GM23248 (cell line): ENCODE measurements around the gene DSG3. TPM values are rescaled to one million over a fixed set of nuclear protein-coding genes. Genes with fewer than 3 reads are reported as not detected.

Experiments used
- DNase-seq: peaks from one replicate; pipeline ENCODE4 v3.0.0-alpha.2; 2015
- H2AFZ ChIP-seq: fragments of 200-600 bp; sonication (generic); 2 replicates; pipeline ENCODE4 v1.6.1; 2016; ENCODE audit warnings: antibody characterized with exemption
- H3F3A ChIP-seq: fragments of 200-600 bp; sonication (generic); 2 replicates; pipeline ENCODE4 v1.6.1; 2016; ENCODE audit warnings: mild to moderate bottlenecking, antibody characterized with exemption, mixed run types; ENCODE audit not compliant: insufficient read depth
- H3K27ac ChIP-seq: fragments of 200-600 bp; sonication (generic); 2 replicates; pipeline ENCODE4 v1.5.1; 2016; ENCODE audit warnings: mild to moderate bottlenecking
- H3K27me3 ChIP-seq: fragments of 200-600 bp; sonication (generic); replicated peaks from 2 replicates; pipeline ENCODE4 v1.6.1; 2016; ENCODE audit warnings: mild to moderate bottlenecking; ENCODE audit not compliant: insufficient read depth
- H3K36me3 ChIP-seq: fragments of 200-600 bp; sonication (generic); 2 replicates; pipeline ENCODE4 v1.6.1; 2016; ENCODE audit warnings: low read depth, mild to moderate bottlenecking
- H3K4me1 ChIP-seq: fragments of 200-600 bp; sonication (generic); 2 replicates; pipeline ENCODE4 v1.6.1; 2016; ENCODE audit warnings: mild to moderate bottlenecking; ENCODE audit not compliant: insufficient read depth
- H3K4me2 ChIP-seq: fragments of 200-600 bp; sonication (generic); one replicate; pipeline ENCODE4 v1.6.1; 2016; ENCODE audit warnings: mild to moderate bottlenecking; ENCODE audit not compliant: unreplicated experiment
- H3K4me3 ChIP-seq: fragments of 200-600 bp; sonication (generic); 2 replicates; pipeline ENCODE4 v1.5.1; 2016; ENCODE audit warnings: mild to moderate bottlenecking
- H3K79me2 ChIP-seq: fragments of 200-600 bp; sonication (generic); 2 replicates; pipeline ENCODE4 v1.6.1; 2016; ENCODE audit warnings: mild to moderate bottlenecking; ENCODE audit not compliant: insufficient read depth
- H3K9ac ChIP-seq: fragments of 200-600 bp; sonication (generic); 2 replicates; pipeline ENCODE4 v1.6.1; 2016; ENCODE audit warnings: mild to moderate bottlenecking
- H3K9me2 ChIP-seq: fragments of 200-600 bp; sonication (generic); 2 replicates; pipeline ENCODE4 v1.6.1; 2016; ENCODE audit warnings: mixed run types, mild to moderate bottlenecking, moderate library complexity; ENCODE audit not compliant: insufficient read depth
- H3K9me3 ChIP-seq: fragments of 200-600 bp; sonication (generic); one replicate; pipeline ENCODE4 v1.6.1; 2017; ENCODE audit warnings: low read depth
- H4K20me1 ChIP-seq: fragments of 200-600 bp; sonication (generic); 2 replicates; pipeline ENCODE4 v1.6.0; 2016; ENCODE audit not compliant: insufficient read depth
- EZH2 ChIP-seq: fragments of 200-600 bp; sonication (generic); IDR thresholded peaks from 2 replicates; pipeline ENCODE4 v1.6.1; 2018; ENCODE audit warnings: antibody characterized with exemption, mild to moderate bottlenecking; ENCODE audit not compliant: insufficient read depth, poor library complexity, severe bottlenecking
- EZH2phosphoT487 ChIP-seq: fragments of 200-600 bp; sonication (generic); IDR thresholded peaks from 2 replicates; pipeline ENCODE4 v1.6.1; 2018; ENCODE audit warnings: antibody characterized with exemption, moderate library complexity, mild to moderate bottlenecking, low read depth; ENCODE audit not compliant: insufficient read depth
- WGBS, 2 experiments: methylation state at CpG; one replicate each; pipeline ENCODE4 v1.1.6; 2015 to 2017; ENCODE audit warnings: low lambda C conversion rate in 2 of 2, low coverage in 1 of 2; ENCODE audit errors: missing lambda C conversion rate in 2 of 2; 5-methylcytosine and 5-hydroxymethylcytosine counted together
- in situ Hi-C: fragments of 300-500 bp; cut with MboI; formaldehyde crosslinking; loops from 2 replicates; pipeline ENCODE4 v1.15.0; 2020
- polyA plus RNA-seq: library from polyadenylated mRNA; unstranded; fragments of >200 nt; fragmentation: Nextera tagmentation; extraction: Ambion mirVana; gene quantifications from 2 replicates; pipeline ENCODE4 v1.2.1, GENCODE V29; 2016
- total RNA-seq: library from RNA; depleted of rRNA; stranded (reverse); fragments of >200 nt; shearing (Covaris generic); gene quantifications from 2 replicates; pipeline ENCODE4 v1.2.3, GENCODE V29; 2014

DSG3 gene
- total and polyA plus RNA-seq, 2 experiments from 2014 or later, result not detected

DNA sequence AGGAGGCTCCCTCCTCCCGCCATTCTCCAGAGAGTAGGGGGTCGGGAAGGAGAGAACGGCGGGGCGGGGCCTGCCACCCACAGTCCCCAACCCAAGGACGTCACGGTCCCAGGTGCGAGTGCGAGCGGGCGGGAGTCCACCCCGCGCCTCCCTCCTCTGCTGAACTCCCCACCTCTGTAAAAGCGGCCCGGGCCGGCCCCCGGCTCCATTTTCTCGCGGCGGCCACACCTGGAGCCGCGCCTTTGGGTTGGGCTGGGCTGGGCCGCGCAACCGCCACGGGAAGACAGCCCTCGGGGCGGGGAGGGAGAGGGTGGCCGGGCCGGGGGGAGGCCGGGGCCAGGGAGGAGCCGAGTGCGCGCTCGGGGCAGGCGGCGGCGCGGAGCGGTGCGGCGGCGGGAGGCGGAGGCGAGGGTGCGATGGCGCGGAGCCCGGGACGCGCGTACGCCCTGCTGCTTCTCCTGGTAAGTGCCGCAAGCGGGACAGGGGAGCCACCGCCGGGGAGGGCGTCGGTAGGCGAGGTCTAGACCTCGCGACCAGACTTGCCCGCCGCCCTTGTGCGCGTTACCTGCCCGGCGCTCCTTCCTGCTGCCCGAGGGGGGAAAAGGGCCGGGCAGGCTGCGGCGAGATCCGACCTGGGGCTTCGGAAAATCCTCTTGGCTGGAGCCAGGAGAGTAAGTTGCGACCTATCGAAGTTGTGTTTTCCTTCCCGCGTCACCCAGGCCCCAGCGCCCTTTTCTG, 50.5 kb downstream of the DSG3 start, which contains the start of gene DSG2:
DSG2 (plus strand) TSS at position 342 of the 738 bp plus-strand sequence; CDS start at position 417, 75 bp downstream.
- Histone ChIP-seq H2AFZ (peak within 1 kb of the TSS; percentile 34), H3K27ac (no peak within 1 kb of the TSS)
- DNase-seq, result peak; percentile 24

DNA sequence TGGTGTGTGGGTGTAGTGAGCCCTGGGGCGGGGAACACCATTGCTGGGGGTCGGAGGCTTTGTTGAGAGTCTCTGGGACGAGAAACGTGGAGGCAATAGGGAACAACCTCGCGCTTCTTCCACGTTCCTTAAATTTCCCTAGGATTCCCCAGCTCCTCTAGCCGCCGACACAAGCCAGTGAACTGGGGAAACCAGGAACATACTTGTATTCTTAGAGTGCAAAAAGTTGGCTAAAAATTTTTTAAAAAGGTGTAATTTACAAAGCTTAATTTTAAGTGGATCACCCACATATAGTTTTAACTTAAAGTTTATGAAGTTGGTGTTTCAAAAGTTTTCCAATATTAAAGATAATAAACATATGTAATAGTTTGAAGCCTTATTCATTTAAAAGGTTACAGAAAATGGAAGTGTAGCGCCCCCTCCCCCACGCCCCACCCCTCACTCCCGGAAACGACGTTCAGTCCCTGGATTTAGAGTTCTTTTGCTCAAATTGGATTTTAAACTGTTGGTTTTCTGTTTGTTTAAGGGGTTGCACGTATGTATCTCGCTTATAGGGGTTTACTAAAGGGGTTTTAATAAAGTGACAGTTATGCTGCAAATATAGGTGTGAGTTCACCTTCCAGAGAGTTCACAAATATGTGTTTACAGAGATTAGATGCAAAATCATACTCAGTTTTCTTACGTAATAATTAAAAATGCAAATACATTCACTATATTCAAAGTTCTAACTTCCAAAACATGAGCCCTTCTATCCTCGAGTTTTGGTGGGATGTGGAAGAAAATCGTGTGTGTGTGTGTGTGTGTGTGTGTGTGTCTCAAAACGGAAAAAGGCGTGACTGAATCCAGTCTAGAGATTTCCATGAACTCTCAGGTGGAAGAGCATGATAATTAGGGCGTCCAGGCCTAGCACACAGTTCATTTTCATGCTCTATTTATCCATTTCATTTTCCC, 51.3 kb downstream of the DSG3 start:
- no peaks in the 10 kb centered on the region for H3K9me3 ChIP-seq
- peak overlapping the region; percentile 27 for H3K4me3 ChIP-seq
- no peak overlapping the region for H3K9ac ChIP-seq
- no peaks in the 10 kb centered on the region for H3K36me3 ChIP-seq
- TF ChIP-seq EZH2 (peak; percentile 85), EZH2phosphoT487 (no peak)
- H2AFZ ChIP-seq, result peak overlapping the region; percentile 34; the same call in 1 of the 2 replicates
- no peaks in the 10 kb centered on the region for H4K20me1 ChIP-seq
- H3F3A ChIP-seq, result no peaks in the 10 kb centered on the region
- H3K4me2 ChIP-seq, result peak overlapping the region; percentile 31
- DNase-seq, result no peak
- no peaks in the 10 kb centered on the region for H3K4me1 ChIP-seq
- peaks cover 34% of the 10 kb centered on the region for H3K27me3 ChIP-seq
- H3K9me2 ChIP-seq, result no peaks in the 10 kb centered on the region
- no peaks in the 10 kb centered on the region for H3K79me2 ChIP-seq
- no peak overlapping the region for H3K27ac ChIP-seq
- in situ Hi-C loops, result no loop called here
- WGBS, 2 experiments, result 15 to 17% methylated on average over 19 to 22 of the region's 22 CpGs

More for the DNA sequence above, 50.5 kb downstream of the DSG3 start, which contains the start of gene DSG2:
- Histone ChIP-seq H3K36me3 (no peaks in the 10 kb centered on the region), H3K4me1 (no peaks in the 10 kb centered on the region), H3K4me3 (peak within 1 kb of the TSS; percentile 27), H3K9me2 (no peaks in the 10 kb centered on the region), H3K79me2 (no peaks in the 10 kb centered on the region), H3F3A (no peaks in the 10 kb centered on the region), H3K9me3 (no peaks in the 10 kb centered on the region), H4K20me1 (no peaks in the 10 kb centered on the region), H3K27me3 (peaks cover 34% of the 10 kb centered on the region), H3K9ac (no peak within 1 kb of the TSS), H3K4me2 (peak within 1 kb of the TSS; percentile 31)
- in situ Hi-C loops, result no loop called here
- 3 to 6% methylated on average over 14 to 75 of the region's 79 CpGs for WGBS, 2 experiments
- TF ChIP-seq EZH2phosphoT487, result no peak
- TF ChIP-seq EZH2, result no peak

- H3K9me3 ChIP-seq, result no peaks in the 10 kb centered on the region
- H3K9me2 ChIP-seq, result no peaks in the 10 kb centered on the region
- no peaks in the 10 kb centered on the region for H3F3A ChIP-seq
- H3K36me3 ChIP-seq, result no peaks in the 10 kb centered on the region
- no peaks in the 10 kb centered on the region for H3K79me2 ChIP-seq
- 18 to 22% methylated on average over 6 of the region's 6 CpGs for WGBS, 2 experiments
- no peak overlapping the region for H3K4me3 ChIP-seq
- H4K20me1 ChIP-seq, result no peaks in the 10 kb centered on the region
- H3K27me3 ChIP-seq, result peaks cover 34% of the 10 kb centered on the region
- no peaks in the 10 kb centered on the region for H3K4me1 ChIP-seq
- H2AFZ ChIP-seq, result no peak overlapping the region
- H3K4me2 ChIP-seq, result no peak overlapping the region
- no peak overlapping the region for H3K9ac ChIP-seq
- in situ Hi-C loops, result no loop called here
- DNase-seq, result no peak
- no peak for TF ChIP-seq EZH2
- TF ChIP-seq EZH2phosphoT487, result no peak
- H3K27ac ChIP-seq, result no peak overlapping the region
These were observed 52.6 kb downstream of the DSG3 start for GRCh38 chr18:31500051-31500688.

DNA sequence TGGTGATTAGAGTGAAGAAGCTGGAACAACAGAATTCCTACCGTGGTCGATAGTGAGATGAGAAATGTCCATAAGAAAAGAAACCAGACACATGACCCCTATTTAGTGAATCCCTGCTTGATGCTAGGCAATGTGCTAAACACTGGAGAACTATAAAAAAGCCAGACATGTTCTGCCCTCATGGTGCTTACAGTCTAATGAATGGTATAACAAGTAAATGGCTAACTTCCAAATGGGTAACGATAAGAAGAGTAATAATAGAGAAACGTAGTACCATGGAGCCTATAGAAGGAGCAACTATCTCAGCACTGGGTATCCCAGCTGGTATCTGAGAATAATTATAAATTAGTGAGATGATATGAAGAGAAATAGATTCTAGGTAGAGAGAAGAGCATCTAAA, 55.5 kb downstream of the DSG3 start:
- in situ Hi-C loops, result no loop called here
- Histone ChIP-seq H3K4me1 (no peaks in the 10 kb centered on the region), H3K27me3 (peaks cover 21% of the 10 kb centered on the region), H3K9me2 (no peaks in the 10 kb centered on the region), H3K9ac (no peak overlapping the region), H3F3A (no peaks in the 10 kb centered on the region), H2AFZ (no peak overlapping the region), H3K4me3 (no peak overlapping the region), H3K79me2 (no peaks in the 10 kb centered on the region), H3K9me3 (no peaks in the 10 kb centered on the region), H3K36me3 (no peaks in the 10 kb centered on the region), H3K4me2 (no peak overlapping the region), H4K20me1 (no peaks in the 10 kb centered on the region), H3K27ac (no peak overlapping the region)
- TF ChIP-seq EZH2 (no peak), EZH2phosphoT487 (no peak)
- DNase-seq, result no peak
- WGBS, 2 experiments, result 47 to 53% methylated on average over 4 of the region's 4 CpGs
